H1 (cell line): ENCODE results near the gene RANBP17. TPM values are rescaled to one million over a fixed set of nuclear protein-coding genes. Genes with fewer than 3 reads are reported as not detected.
"Not testable (repeated sequence)": the region's sequence is repeated elsewhere in the genome, so short reads cannot be mapped to it uniquely, and the experiment has no call there.

ENCODE experiments used
- CTCF ChIA-PET: fragments of 300-600 bp; sonication (Branson Sonifier 250); formaldehyde crosslinking; loops from one replicate; lab custom pipeline; 2021; ENCODE audit not compliant: partially characterized antibody; lab: Charles Lee
- POLR2A ChIA-PET: fragments of 300-600 bp; sonication (Branson Sonifier 250); formaldehyde crosslinking; loops from one replicate; lab custom pipeline; 2021; ENCODE audit warnings: inconsistent platforms; ENCODE audit not compliant: partially characterized antibody; lab: Charles Lee
- DNase-seq, 2 experiments: peaks; one replicate each; pipeline versions ENCODE4 v3.0.0 to v3.0.0-alpha.2; 2010 to 2022; ENCODE audit warnings: low spot score in 2 of 2, low read depth in 1 of 2, mixed read lengths in 1 of 2
- FAIRE-seq: peaks from 2 replicates; lab custom pipeline; 2011; peaks lifted over from hg19 to GRCh38; lab: Jason Lieb, UNC
- H2AFZ ChIP-seq: 2 replicates; pipeline ENCODE4 v1.8.1; 2012; ENCODE audit warnings: low read length, inconsistent platforms
- H2AK5ac ChIP-seq: 2 replicates; pipeline ENCODE4 v1.6.1; 2013; ENCODE audit warnings: low read depth, low read length
- H2BK120ac ChIP-seq: replicated peaks from 2 replicates; pipeline ENCODE3; 2013; ENCODE audit warnings: low read depth, low read length, inconsistent platforms
- H2BK12ac ChIP-seq: 2 replicates; pipeline ENCODE4 v1.6.1; 2013; ENCODE audit warnings: low read depth, low read length
- H2BK15ac ChIP-seq: 2 replicates; pipeline ENCODE4 v1.6.1; 2013; ENCODE audit warnings: low read length
- H2BK20ac ChIP-seq: 2 replicates; pipeline ENCODE4 v1.6.1; 2013; ENCODE audit warnings: low read length
- H2BK5ac ChIP-seq: 2 replicates; pipeline ENCODE4 v1.6.1; 2013; ENCODE audit warnings: low read depth, low read length
- H3K14ac ChIP-seq: 2 replicates; pipeline ENCODE4 v1.6.1; 2013; ENCODE audit warnings: inconsistent platforms; ENCODE audit not compliant: insufficient read length
- H3K18ac ChIP-seq: 2 replicates; pipeline ENCODE4 v1.6.1; 2013; ENCODE audit warnings: low read length; ENCODE audit errors: extremely low read depth
- H3K23ac ChIP-seq: 2 replicates; pipeline ENCODE4 v1.6.1; 2013; ENCODE audit warnings: inconsistent platforms; ENCODE audit not compliant: insufficient read length
- H3K23me2 ChIP-seq: 2 replicates; pipeline ENCODE4 v1.6.1; 2013; ENCODE audit warnings: low read depth, low read length
- H3K27ac ChIP-seq: 2 replicates; pipeline ENCODE4 v1.6.1; 2011; ENCODE audit warnings: low read depth, low read length, inconsistent platforms
- H3K27me3 ChIP-seq, 4 experiments: replicated peaks in 1 of 4; 1 replicate in 1 of 4; 2 replicates in 3 of 4; pipeline versions ENCODE4 v1.6.1 to v1.8.1; 2011 to 2013; ENCODE audit warnings: low read length in 3 of 4, mild to moderate bottlenecking in 3 of 4, inconsistent platforms in 2 of 4, mixed read lengths in 2 of 4, moderate library complexity in 1 of 4; ENCODE audit not compliant: control insufficient read depth in 3 of 4, insufficient read depth in 3 of 4; ENCODE audit errors: extremely low read depth in 1 of 4
- H3K36me3 ChIP-seq, 4 experiments: 2 replicates each; pipeline versions ENCODE4 v1.6.1 to v1.8.1; 2011 to 2013; ENCODE audit warnings: mild to moderate bottlenecking in 4 of 4, low read length in 3 of 4, moderate library complexity in 2 of 4, control low read depth in 1 of 4, inconsistent platforms in 1 of 4; ENCODE audit not compliant: insufficient read depth in 4 of 4, control insufficient read depth in 2 of 4
- H3K4ac ChIP-seq: replicated peaks from 2 replicates; pipeline ENCODE3; 2013; ENCODE audit warnings: low read length, low read depth, mixed read lengths, inconsistent platforms; ENCODE audit not compliant: insufficient read length
- H3K4me1 ChIP-seq, 4 experiments: replicated peaks in 1 of 4; 1 replicate in 1 of 4; 2 replicates in 3 of 4; pipeline versions ENCODE4 v1.6.1 to v1.8.1; 2011 to 2013; ENCODE audit warnings: low read length in 3 of 4, inconsistent platforms in 2 of 4, mixed read lengths in 1 of 4; ENCODE audit not compliant: insufficient read depth in 4 of 4, control insufficient read depth in 3 of 4
- H3K4me2 ChIP-seq, 2 experiments: 2 replicates each; pipeline versions ENCODE4 v1.6.1 to v1.8.1; 2011 to 2013; ENCODE audit warnings: low read depth in 2 of 2, low read length in 2 of 2, control low read depth in 1 of 2, inconsistent platforms in 1 of 2, mild to moderate bottlenecking in 1 of 2; ENCODE audit not compliant: insufficient read depth in 1 of 2
- H3K4me3 ChIP-seq, 4 experiments: fragments of 200-600, 300-600 bp in 1 of 4; sonication (generic), shearing (Covaris generic), sonication (Bioruptor Twin) in 1 of 4; 2 replicates each; pipeline versions ENCODE4 v1.5.1 to v1.8.1; 2011 to 2016; ENCODE audit warnings: low read length in 4 of 4, low read depth in 3 of 4, control low read depth in 2 of 4, inconsistent platforms in 2 of 4, mild to moderate bottlenecking in 2 of 4, mixed read lengths in 1 of 4, moderate library complexity in 1 of 4; ENCODE audit not compliant: insufficient read depth in 2 of 4; ENCODE audit errors: extremely low read depth in 1 of 4
- H3K56ac ChIP-seq: replicated peaks from 2 replicates; pipeline ENCODE3; 2013; ENCODE audit warnings: low read depth, mild to moderate bottlenecking, mixed read lengths, low read length, inconsistent platforms; ENCODE audit not compliant: insufficient read length
- H3K79me1 ChIP-seq: 2 replicates; pipeline ENCODE4 v1.6.1; 2013; ENCODE audit warnings: low read depth, low read length, control low read depth
- H3K79me2 ChIP-seq, 2 experiments: 2 replicates each; pipeline versions ENCODE4 v1.6.1 to v1.8.1; 2012 to 2013; ENCODE audit warnings: low read length in 2 of 2, mild to moderate bottlenecking in 2 of 2, inconsistent platforms in 1 of 2; ENCODE audit not compliant: insufficient read depth in 2 of 2, control insufficient read depth in 1 of 2
- H3K9ac ChIP-seq, 4 experiments: replicated peaks in 1 of 4; 1 replicate in 1 of 4; 2 replicates in 3 of 4; pipeline versions ENCODE4 v1.6.1 to v1.8.1; 2011 to 2013; ENCODE audit warnings: low read depth in 3 of 4, low read length in 3 of 4, control low read depth in 2 of 4, mild to moderate bottlenecking in 2 of 4, moderate library complexity in 2 of 4, inconsistent platforms in 1 of 4; ENCODE audit errors: extremely low read depth in 1 of 4
- H3K9me3 ChIP-seq, 2 experiments: 2 replicates each; pipeline versions ENCODE4 v1.6.1 to v1.8.1; 2012 to 2013; ENCODE audit warnings: mild to moderate bottlenecking in 2 of 2, moderate library complexity in 2 of 2, control low read depth in 1 of 2, inconsistent platforms in 1 of 2, low read depth in 1 of 2, low read length in 1 of 2, mixed read lengths in 1 of 2; ENCODE audit not compliant: insufficient read depth in 2 of 2
- H4K20me1 ChIP-seq, 2 experiments: replicated peaks in 1 of 2; 2 replicates each; pipeline versions ENCODE3 to v1.8.1; 2011 to 2013; ENCODE audit warnings: inconsistent platforms in 2 of 2, low read length in 2 of 2, mild to moderate bottlenecking in 1 of 2; ENCODE audit not compliant: insufficient read depth in 2 of 2, control insufficient read depth in 1 of 2
- H4K5ac ChIP-seq: 2 replicates; pipeline ENCODE4 v1.6.1; 2013; ENCODE audit warnings: low read length, low read depth, mixed read lengths, inconsistent platforms; ENCODE audit not compliant: insufficient read length
- H4K8ac ChIP-seq: 2 replicates; pipeline ENCODE4 v1.8.0; 2013; ENCODE audit warnings: mild to moderate bottlenecking, moderate library complexity, low read length, inconsistent platforms; ENCODE audit not compliant: insufficient read depth; ENCODE audit errors: extremely low read depth
- H4K91ac ChIP-seq: replicated peaks from 2 replicates; pipeline ENCODE3; 2013; ENCODE audit warnings: low read length, mixed read lengths, inconsistent platforms; ENCODE audit not compliant: insufficient read length
- POLR2AphosphoS5 ChIP-seq: IDR thresholded peaks from 2 replicates; pipeline ENCODE4 v1.6.1; 2011; ENCODE audit warnings: low read depth, low read length
- WGBS, 2 experiments: shearing (Covaris generic) in 1 of 2; methylation state at CpG; one replicate each; pipeline versions ENCODE4 v1.1.6 to v1.1.7; 2013 to 2015; ENCODE audit warnings: low lambda C conversion rate in 2 of 2, mixed read lengths in 2 of 2, inconsistent platforms in 1 of 2, low coverage in 1 of 2, missing lambda C conversion rate in 1 of 2; ENCODE audit not compliant: insufficient replicate concordance in 2 of 2, insufficient coverage in 1 of 2, insufficient read length in 1 of 2; ENCODE audit errors: extremely low coverage in 1 of 2, missing lambda C conversion rate in 1 of 2; 5-methylcytosine and 5-hydroxymethylcytosine counted together
- polyA plus RNA-seq, 7 experiments: library from polyadenylated mRNA; depleted of rRNA in 3 of 7; stranded (reverse) in 5 of 7; unstranded in 2 of 7; fragments of >200 nt in 5 of 7; fragments of 200-250 nt in 2 of 7; gene quantifications; 1 replicate in 5 of 7; 2 replicates in 1 of 7; 4 replicates in 1 of 7; pipeline versions ENCODE4 v1.2.1 to v1.2.3, GENCODE V29; 2011 to 2013; ENCODE audit warnings: missing spikeins in 2 of 7, mixed read lengths in 2 of 7
- total RNA-seq: library from RNA; stranded (reverse); fragmentation: NEBNext Ultra II Directional; extraction: Animal tissue kit (Norgen Biotek cat#: 25700); gene quantifications from 2 replicates; pipeline ENCODE4 v1.2.1, GENCODE V29; 2021

The RANBP17 gene
- total and polyA plus RNA-seq, 2 of the 8 experiments (the other 6 are each of a cell fraction or from before 2014, with no cell fraction given) = 8.6 to 21.3 TPM

DNA sequence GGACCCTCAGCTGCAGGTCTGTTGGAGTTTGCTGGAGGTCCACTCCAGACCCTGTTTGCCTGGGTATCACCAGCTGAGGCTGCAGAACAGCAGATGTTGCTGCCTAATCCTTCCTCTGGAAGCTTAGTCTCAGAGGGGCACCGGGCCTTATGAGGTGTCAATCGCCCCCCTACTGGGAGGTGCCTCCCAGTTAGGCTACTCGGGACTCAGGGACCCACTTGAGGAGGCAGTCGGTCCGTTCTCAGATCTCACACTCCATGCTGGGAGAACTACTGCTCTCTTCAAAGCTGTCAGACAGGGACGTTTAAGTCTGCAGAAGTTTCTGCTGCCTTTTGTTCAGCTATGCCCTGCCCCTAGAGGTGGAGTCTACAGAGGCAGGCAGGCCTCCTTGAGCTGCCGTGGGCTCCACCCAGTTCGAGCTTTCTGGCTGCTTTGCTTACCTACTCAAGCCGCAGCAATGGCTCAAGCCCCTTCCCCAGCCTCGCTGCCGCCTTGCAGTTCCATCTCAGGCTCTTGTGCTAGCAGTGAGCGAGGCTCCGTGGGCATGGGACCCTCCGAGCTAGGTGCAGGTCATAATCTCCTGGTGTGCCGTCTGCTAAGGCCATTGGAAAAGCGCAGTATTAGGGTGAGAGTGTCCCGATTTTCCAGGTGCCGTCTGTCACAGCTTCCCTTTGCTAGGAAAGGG lies 73.9 kb downstream of the RANBP17 start:
- not testable (repeated sequence) for H3K56ac ChIP-seq, H3K4me3 ChIP-seq
- CTCF ChIA-PET = interaction anchor here (0.7 to 2.0 kb wide), 9 partner anchors 13 to 282 kb away, joined by 3 to 7 read pairs (median 4); no protein-coding TSS in a partner anchor

More for the DNA sequence above, 73.9 kb downstream of the RANBP17 start:
- H3K27ac ChIP-seq, H2BK120ac ChIP-seq, H2AFZ ChIP-seq, H2BK20ac ChIP-seq, FAIRE-seq, H2BK5ac ChIP-seq, H3K9ac ChIP-seq, H3K23ac ChIP-seq, H3K4ac ChIP-seq, H3K4me1 ChIP-seq, H4K8ac ChIP-seq, H3K27me3 ChIP-seq, H3K14ac ChIP-seq, H3K79me1 ChIP-seq, H4K5ac ChIP-seq, H4K91ac ChIP-seq, H2BK15ac ChIP-seq, H3K18ac ChIP-seq, H3K36me3 ChIP-seq, H3K9me3 ChIP-seq, H3K79me2 ChIP-seq, H4K20me1 ChIP-seq, H3K23me2 ChIP-seq, H2BK12ac ChIP-seq, H2AK5ac ChIP-seq: not testable (repeated sequence)
- TF ChIP-seq POLR2AphosphoS5 = 0 out of 2 replicates have a peak, but pooled peaks have one; percentile 38
- H3K4me2 ChIP-seq = peak overlapping the region in 1 of 2 experiments; percentile 49; a peak in 2 of 4 replicates
- POLR2A ChIA-PET = interaction anchor here (0.8 kb wide), 1 partner anchor 8 kb away, joined by 3 read pairs; no protein-coding TSS in a partner anchor
- 86% methylated on average over 16 of the region's 18 CpGs; no CpG with 5 or more reads in 1 of the 2 experiments for WGBS, 2 experiments
- DNase-seq = peak; percentile 10 to 55
